ENCODE measurements around the gene NOXA1. TPM values are rescaled to one million over a fixed set of nuclear protein-coding genes. Genes with fewer than 3 reads are reported as not detected.

The NOXA1 gene
- total and polyA plus RNA-seq, 2 of the 8 experiments (the other 6 are each of a cell fraction or from before 2014, with no cell fraction given) = 0.34 to 0.91 TPM

GRCh38 chr9:137383784-137384756 is 39.1 kb upstream of the NOXA1 start (continued):
- TF ChIP-seq SIRT6 (IDR thresholded peaks at IDR 0.05; ENCODE audit: low read length) = no peak
